ENCODE measurements around the gene MYPOP. TPM values are rescaled to one million over a fixed set of nuclear protein-coding genes. Genes with fewer than 3 reads are reported as not detected.
"Not testable (repeated sequence)": the region's sequence is repeated elsewhere in the genome, so short reads cannot be mapped to it uniquely, and the experiment has no call there.

Gene MYPOP
- total and polyA plus RNA-seq, 2 of the 13 experiments (the other 11 are each of a cell fraction or from before 2014, with no cell fraction given): 2.3 to 2.7 TPM

DNA sequence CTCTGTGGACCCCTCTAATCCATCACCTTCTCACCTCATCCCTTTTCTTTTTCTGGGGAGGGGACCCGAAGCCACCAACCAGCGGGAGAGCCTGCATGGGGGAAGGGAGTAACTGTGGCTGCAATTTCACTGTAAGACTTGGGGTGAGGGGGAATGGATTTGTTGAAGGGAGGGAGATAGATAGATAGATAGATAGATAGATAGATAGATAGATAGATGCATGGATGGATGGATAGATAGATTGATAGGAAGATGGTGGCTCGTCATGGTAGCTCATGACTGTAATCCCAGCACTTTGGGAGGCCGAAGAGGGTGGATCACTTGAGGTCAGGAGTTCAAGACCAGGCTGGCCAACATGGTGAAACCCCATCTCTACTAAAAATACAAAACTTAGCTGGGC is 35.2 kb downstream of the MYPOP start:
- not testable (repeated sequence) for ATAC-seq

DNA sequence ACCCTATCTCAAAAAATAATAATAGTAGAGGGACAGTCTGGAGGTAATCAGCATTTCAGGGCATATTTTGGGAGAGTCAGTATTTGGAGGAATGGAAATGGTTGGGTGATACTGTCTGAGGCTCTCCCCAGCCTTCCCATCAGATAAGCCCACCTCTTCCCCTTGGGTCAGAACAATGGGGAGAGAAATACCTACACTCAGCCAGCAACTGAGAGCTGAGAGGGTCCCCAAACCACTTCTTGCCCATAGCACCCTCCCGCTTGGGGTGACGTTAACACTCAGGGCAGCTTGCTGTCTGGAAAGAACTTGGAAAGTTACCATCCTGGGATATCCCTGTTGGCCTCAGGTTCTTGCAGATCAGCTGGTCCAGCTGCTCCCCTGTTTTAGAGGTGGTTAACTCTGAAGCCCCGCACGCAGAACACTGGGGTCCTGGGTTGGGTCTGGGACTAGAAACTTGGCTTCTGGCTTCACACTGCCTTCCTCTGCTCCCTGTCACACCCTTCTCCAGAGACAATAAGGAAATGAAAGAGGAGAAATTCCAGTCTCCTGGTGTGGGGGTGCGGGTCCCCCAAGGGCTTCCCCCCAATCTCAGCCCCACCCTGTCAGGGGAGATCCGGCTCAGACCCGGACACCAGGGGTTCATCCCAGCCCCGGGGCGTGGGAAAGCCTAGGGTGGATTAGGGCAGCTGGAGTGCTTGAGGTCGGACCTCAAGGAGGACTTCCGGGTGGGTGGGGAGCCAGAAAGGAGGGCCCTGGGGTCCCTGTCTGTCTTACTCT is 35.8 kb downstream of the MYPOP start:
- H3K27me3 ChIP-seq (ENCODE audit: control insufficient read depth in 1 of 2, insufficient read depth in 2 of 2, low read length in 2 of 2): no peaks in the 10 kb centered on the region; a peak in 1 of 5 replicates
- FAIRE-seq: no peak
- H3K4me1 ChIP-seq (ENCODE audit: insufficient read depth, low read length): peaks cover 57% of the 10 kb centered on the region
- peak overlapping the region; percentile 79 for H3K4me2 ChIP-seq (ENCODE audit: low read depth, low read length)
- 75% methylated on average over 7 of the region's 11 CpGs for WGBS (ENCODE audit: low lambda C conversion rate)
- no peaks in the 10 kb centered on the region; a peak in 1 of 5 replicates for H3K36me3 ChIP-seq (replicated peaks in 1 of 2; ENCODE audit: control insufficient read depth in 1 of 2, insufficient read depth in 2 of 2, low read length in 2 of 2)
- in situ Hi-C loops (cut with HindIII; ENCODE audit: extremely low pct_ligation_motif_present, low pct_unique_long_range_greater_than_20kb): no loop called here
- peak overlapping the region; percentile 80; the same call in 1 of the 2 replicates for H3K9ac ChIP-seq (ENCODE audit: insufficient read depth, low read depth, low read length)
- H2AFZ ChIP-seq (ENCODE audit: low read length): no peak overlapping the region
- H4K20me1 ChIP-seq (ENCODE audit: insufficient read depth, low read length): 0 out of 2 replicates have a peak, but pooled peaks cover 14% of the 10 kb centered on the region
- H3K79me2 ChIP-seq (ENCODE audit: insufficient read depth, low read length): peaks cover 60% of the 10 kb centered on the region
- no peak for ATAC-seq
- no TSS peak for BruUV-seq (replicated peaks)
- POLR2A ChIA-PET: interaction anchor here (0.9 to 13.2 kb wide), 3 partner anchors 10 to 29 kb away, joined by 3 to 388 read pairs (median 4); partner anchors contain the start of gene IRF2BP1
- peak overlapping the region; percentile 90 to 97 (median 92) for H3K4me3 ChIP-seq (replicated peaks in 1 of 3; ENCODE audit: insufficient read depth in 1 of 3, low read depth in 2 of 3, low read length in 3 of 3)
- peak overlapping the region; percentile 49 for H3K27ac ChIP-seq (ENCODE audit: extremely low read length, insufficient read depth, low read length)
- CTCF ChIA-PET (ENCODE audit: low intra/inter-chr PET ratio, low total read pairs): interaction anchor here (5.8 kb wide), 1 partner anchor 17 kb away, joined by 263 read pairs; the partner anchor contains the start of gene IRF2BP1
- H3K9me3 ChIP-seq (ENCODE audit: low read length): no peaks in the 10 kb centered on the region
- DNase-seq (ENCODE audit: low spot score): no peak
- intact Hi-C loops (cut with micrococcal nuclease; ENCODE audit: unreplicated experiment): no loop called here
- TF ChIP-seq LCORL (IDR thresholded peaks at IDR 0.05) (no peak), LCORL (CRISPR knock-in tag; IDR thresholded peaks at IDR 0.05) (0 out of 2 replicates have a peak, but pooled peaks have one; percentile 27), ZNF558 (CRISPR knock-in tag; IDR thresholded peaks at IDR 0.05; ENCODE audit: borderline replicate concordance) (no peak), ZNF776 (CRISPR knock-in tag; IDR thresholded peaks at IDR 0.05) (no peak), AGO2 (optimal IDR thresholded peaks at IDR 0.05; ENCODE audit: low read depth, low read length) (peak; percentile 64), ZNF709 (CRISPR knock-in tag; IDR thresholded peaks at IDR 0.05) (no peak), POLR2G (IDR thresholded peaks at IDR 0.05; ENCODE audit: low read depth, low read length) (peak; percentile 56), XBP1 (CRISPR knock-in tag; IDR thresholded peaks at IDR 0.05) (no peak), ZFX (CRISPR knock-in tag; IDR thresholded peaks at IDR 0.05; ENCODE audit: low read depth) (0 out of 2 replicates have a peak, but pooled peaks have one; percentile 10), DMAP1 (CRISPR knock-in tag; IDR thresholded peaks at IDR 0.05) (no peak)
- TF ChIP-seq, protein P1, sequence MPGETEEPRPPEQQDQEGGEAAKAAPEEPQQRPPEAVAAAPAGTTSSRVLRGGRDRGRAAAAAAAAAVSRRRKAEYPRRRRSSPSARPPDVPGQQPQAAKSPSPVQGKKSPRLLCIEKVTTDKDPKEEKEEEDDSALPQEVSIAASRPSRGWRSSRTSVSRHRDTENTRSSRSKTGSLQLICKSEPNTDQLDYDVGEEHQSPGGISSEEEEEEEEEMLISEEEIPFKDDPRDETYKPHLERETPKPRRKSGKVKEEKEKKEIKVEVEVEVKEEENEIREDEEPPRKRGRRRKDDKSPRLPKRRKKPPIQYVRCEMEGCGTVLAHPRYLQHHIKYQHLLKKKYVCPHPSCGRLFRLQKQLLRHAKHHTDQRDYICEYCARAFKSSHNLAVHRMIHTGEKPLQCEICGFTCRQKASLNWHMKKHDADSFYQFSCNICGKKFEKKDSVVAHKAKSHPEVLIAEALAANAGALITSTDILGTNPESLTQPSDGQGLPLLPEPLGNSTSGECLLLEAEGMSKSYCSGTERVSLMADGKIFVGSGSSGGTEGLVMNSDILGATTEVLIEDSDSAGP (CRISPR knock-in tag; IDR thresholded peaks at IDR 0.05; ENCODE audit: borderline replicate concordance): peak; percentile 27; the same call in 1 of the 2 replicates
- TF ChIP-seq, protein P2, sequence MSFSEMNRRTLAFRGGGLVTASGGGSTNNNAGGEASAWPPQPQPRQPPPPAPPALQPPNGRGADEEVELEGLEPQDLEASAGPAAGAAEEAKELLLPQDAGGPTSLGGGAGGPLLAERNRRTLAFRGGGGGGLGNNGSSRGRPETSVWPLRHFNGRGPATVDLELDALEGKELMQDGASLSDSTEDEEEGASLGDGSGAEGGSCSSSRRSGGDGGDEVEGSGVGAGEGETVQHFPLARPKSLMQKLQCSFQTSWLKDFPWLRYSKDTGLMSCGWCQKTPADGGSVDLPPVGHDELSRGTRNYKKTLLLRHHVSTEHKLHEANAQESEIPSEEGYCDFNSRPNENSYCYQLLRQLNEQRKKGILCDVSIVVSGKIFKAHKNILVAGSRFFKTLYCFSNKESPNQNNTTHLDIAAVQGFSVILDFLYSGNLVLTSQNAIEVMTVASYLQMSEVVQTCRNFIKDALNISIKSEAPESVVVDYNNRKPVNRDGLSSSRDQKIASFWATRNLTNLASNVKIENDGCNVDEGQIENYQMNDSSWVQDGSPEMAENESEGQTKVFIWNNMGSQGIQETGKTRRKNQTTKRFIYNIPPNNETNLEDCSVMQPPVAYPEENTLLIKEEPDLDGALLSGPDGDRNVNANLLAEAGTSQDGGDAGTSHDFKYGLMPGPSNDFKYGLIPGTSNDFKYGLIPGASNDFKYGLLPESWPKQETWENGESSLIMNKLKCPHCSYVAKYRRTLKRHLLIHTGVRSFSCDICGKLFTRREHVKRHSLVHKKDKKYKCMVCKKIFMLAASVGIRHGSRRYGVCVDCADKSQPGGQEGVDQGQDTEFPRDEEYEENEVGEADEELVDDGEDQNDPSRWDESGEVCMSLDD (CRISPR knock-in tag; IDR thresholded peaks at IDR 0.05; ENCODE audit: borderline replicate concordance): no peak

More for the DNA sequence above, 35.2 kb downstream of the MYPOP start:
- H2AFZ ChIP-seq (ENCODE audit: low read length); DNase-seq (ENCODE audit: low spot score); in situ Hi-C loops (cut with HindIII; ENCODE audit: extremely low pct_ligation_motif_present, low pct_unique_long_range_greater_than_20kb); H3K27me3 ChIP-seq (ENCODE audit: control insufficient read depth in 1 of 2, insufficient read depth in 2 of 2, low read length in 2 of 2); H3K36me3 ChIP-seq (replicated peaks in 1 of 2; ENCODE audit: control insufficient read depth in 1 of 2, insufficient read depth in 2 of 2, low read length in 2 of 2); CTCF ChIA-PET (ENCODE audit: low intra/inter-chr PET ratio, low total read pairs); intact Hi-C loops (cut with micrococcal nuclease; ENCODE audit: unreplicated experiment); H3K9me3 ChIP-seq (ENCODE audit: low read length); BruUV-seq (replicated peaks); H3K27ac ChIP-seq (ENCODE audit: extremely low read length, insufficient read depth, low read length); FAIRE-seq: not testable (repeated sequence)
- POLR2A ChIA-PET: interaction anchor here (1.6 to 13.2 kb wide), 2 partner anchors 16 to 28 kb away, joined by 4 to 388 read pairs; partner anchors contain the start of gene IRF2BP1
- 89% methylated on average over 4 of the region's 4 CpGs for WGBS (ENCODE audit: low lambda C conversion rate)
- H3K4me2 ChIP-seq (ENCODE audit: low read depth, low read length): peak overlapping the region; percentile 79
- H3K4me3 ChIP-seq (replicated peaks in 1 of 3; ENCODE audit: insufficient read depth in 1 of 3, low read depth in 2 of 3, low read length in 3 of 3): peak overlapping the region in 2 of 3 experiments; percentile 92 to 97; a peak in 2 of 6 replicates
- H3K9ac ChIP-seq (ENCODE audit: insufficient read depth, low read depth, low read length): peak overlapping the region; percentile 80; the same call in 1 of the 2 replicates
- H3K4me1 ChIP-seq (ENCODE audit: insufficient read depth, low read length): peaks cover 59% of the 10 kb centered on the region
- H4K20me1 ChIP-seq (ENCODE audit: insufficient read depth, low read length): 0 out of 2 replicates have a peak, but pooled peaks cover 14% of the 10 kb centered on the region
- peaks cover 55% of the 10 kb centered on the region for H3K79me2 ChIP-seq (ENCODE audit: insufficient read depth, low read length)
- 0 out of 2 replicates have a peak, but pooled peaks have one; percentile 13 for TF ChIP-seq POLR2G (IDR thresholded peaks at IDR 0.05; ENCODE audit: low read depth, low read length)
